Ascending aorta (tissue), 2 donors: ENCODE results near the gene NOTCH4. TPM values are rescaled to one million over a fixed set of nuclear protein-coding genes. Genes with fewer than 3 reads are reported as not detected.
"Not testable (repeated sequence)": the region's sequence is repeated elsewhere in the genome, so short reads cannot be mapped to it uniquely, and the experiment has no call there.

Experiments used
- DNase-seq, 2 donors: peaks; one replicate each; pipeline ENCODE4 v3.0.0-alpha.2; 2019; ENCODE audit warnings: low spot score in 2 of 2
- H3K27ac ChIP-seq, 2 donors: fragments of 200-600 bp; sonication (generic); one replicate each; pipeline ENCODE4 v1.5.1; 2016 to 2017; ENCODE audit warnings: mild to moderate bottlenecking in 1 of 2
- H3K27me3 ChIP-seq: fragments of 200-600 bp; sonication (generic); one replicate; pipeline ENCODE4 v1.5.1; 2017
- H3K36me3 ChIP-seq, 2 donors: fragments of 200-600 bp; sonication (generic); one replicate each; pipeline ENCODE4 v1.5.1; 2016
- H3K4me1 ChIP-seq, 2 donors: fragments of 200-600 bp; sonication (generic); one replicate each; pipeline ENCODE4 v1.5.1; 2016 to 2017; ENCODE audit warnings: mild to moderate bottlenecking in 1 of 2
- H3K4me3 ChIP-seq, 2 donors: fragments of 200-600 bp; sonication (generic); one replicate each; pipeline ENCODE4 v1.5.1; 2016 to 2017; ENCODE audit warnings: mild to moderate bottlenecking in 1 of 2
- H3K9me3 ChIP-seq, 2 donors: fragments of 200-600 bp; sonication (generic); one replicate each; pipeline ENCODE4 v1.5.1; 2016
- CTCF ChIP-seq, 3 experiments: fragments of 200-600 bp in 2 of 3; fragments of 450-650 bp in 1 of 3; sonication (generic) in 2 of 3; IDR thresholded peaks; one replicate each; pipeline ENCODE4 v1.5.1; 2016 to 2019; ENCODE audit warnings: antibody characterized with exemption in 3 of 3, mild to moderate bottlenecking in 1 of 3, moderate library complexity in 1 of 3
- intact Hi-C: fragments of 100-400 bp; cut with DNase I; formaldehyde crosslinking; loops from one replicate; pipeline ENCODE4 v1.15.1; 2023
- total RNA-seq: library from RNA; depleted of rRNA; stranded (reverse); fragments of >200 nt; gene quantifications from one replicate; pipeline ENCODE4 v1.1.0, GENCODE V29; 2016

The NOTCH4 gene
- total RNA-seq, 1 donor from 2014 or later = 198 TPM

GRCh38 chr6:32216285-32216684 is 7.6 kb downstream of the NOTCH4 start:
- no peaks in the 10 kb centered on the region for H3K27me3 ChIP-seq
- H3K4me1 ChIP-seq = no peaks in the 10 kb centered on the region
- H3K27ac ChIP-seq = no peak overlapping the region
- no peak for TF ChIP-seq CTCF (IDR thresholded peaks at IDR 0.05)
- no peak for DNase-seq
- no peaks in the 10 kb centered on the region for H3K36me3 ChIP-seq
- no peak overlapping the region for H3K4me3 ChIP-seq
- intact Hi-C loops = no loop called here
- no peaks in the 10 kb centered on the region for H3K9me3 ChIP-seq

GRCh38 chr6:32215617-32216016 is 8.2 kb downstream of the NOTCH4 start:
- DNase-seq = no peak
- Histone ChIP-seq H3K9me3 (no peaks in the 10 kb centered on the region), H3K27me3 (no peaks in the 10 kb centered on the region), H3K36me3 (no peaks in the 10 kb centered on the region), H3K4me3 (no peak overlapping the region), H3K27ac (no peak overlapping the region), H3K4me1 (no peaks in the 10 kb centered on the region)
- no peak for TF ChIP-seq CTCF (IDR thresholded peaks at IDR 0.05)
- intact Hi-C loops = no loop called here

GRCh38 chr6:32214126-32214525 is 9.7 kb downstream of the NOTCH4 start:
- no peak for DNase-seq
- H3K27me3 ChIP-seq = no peaks in the 10 kb centered on the region
- no peaks in the 10 kb centered on the region for H3K36me3 ChIP-seq
- TF ChIP-seq CTCF (IDR thresholded peaks at IDR 0.05) = no peak
- no peaks in the 10 kb centered on the region for H3K4me1 ChIP-seq
- H3K27ac ChIP-seq = no peak overlapping the region
- H3K9me3 ChIP-seq = no peaks in the 10 kb centered on the region
- intact Hi-C loops = no loop called here
- H3K4me3 ChIP-seq = no peak overlapping the region

- no peak for DNase-seq
- H3K9me3 ChIP-seq = no peaks in the 10 kb centered on the region
- no peak for TF ChIP-seq CTCF (IDR thresholded peaks at IDR 0.05)
- H3K27ac ChIP-seq = no peak overlapping the region
- intact Hi-C loops = no loop called here
- no peaks in the 10 kb centered on the region for H3K4me1 ChIP-seq
- H3K4me3 ChIP-seq = no peak overlapping the region
- H3K36me3 ChIP-seq = no peaks in the 10 kb centered on the region
- no peaks in the 10 kb centered on the region for H3K27me3 ChIP-seq
Observed at GRCh38 chr6:32213649-32214048, 10.2 kb downstream of the NOTCH4 start.

DNA sequence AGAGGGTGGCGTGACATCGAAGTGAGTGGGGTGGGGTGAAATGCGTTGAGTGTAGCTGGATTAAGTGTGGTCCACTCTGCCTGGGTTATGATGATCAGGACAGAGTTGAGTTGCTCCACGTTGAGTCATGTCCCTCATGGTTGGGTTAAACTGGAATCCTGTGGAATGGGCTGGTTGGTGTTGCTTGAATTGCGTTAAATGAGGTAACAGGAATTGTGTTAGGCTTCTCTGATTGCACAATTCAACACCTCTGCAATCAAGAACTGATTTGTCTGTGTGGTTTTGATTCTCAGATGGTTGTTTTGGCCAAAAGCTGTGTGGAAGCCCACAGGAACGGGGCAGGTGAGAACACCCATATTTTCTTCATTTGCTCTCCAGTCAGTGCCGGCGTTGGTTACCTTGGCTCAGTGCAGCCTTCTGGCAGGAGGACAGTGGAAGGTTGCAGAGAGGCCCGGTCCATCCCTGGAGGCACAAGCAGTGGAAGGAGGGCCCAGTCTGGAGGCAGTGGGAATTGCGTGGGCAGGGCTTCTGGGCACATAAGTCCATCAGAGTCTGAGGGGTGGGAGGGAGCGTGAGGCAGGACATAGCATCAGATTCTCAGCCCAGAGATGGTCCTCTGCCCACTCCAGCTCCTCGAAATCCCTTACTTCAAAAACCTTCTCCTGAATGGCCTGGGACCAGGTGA is 11.6 kb downstream of the NOTCH4 start:
- TF ChIP-seq CTCF (IDR thresholded peaks at IDR 0.05) = no peak
- no peaks in the 10 kb centered on the region for H3K27me3 ChIP-seq
- no peak overlapping the region for H3K27ac ChIP-seq
- H3K36me3 ChIP-seq = no peaks in the 10 kb centered on the region
- H3K9me3 ChIP-seq = no peaks in the 10 kb centered on the region
- no peaks in the 10 kb centered on the region for H3K4me1 ChIP-seq
- intact Hi-C loops = no loop called here
- DNase-seq = no peak
- H3K4me3 ChIP-seq = no peak overlapping the region

DNA sequence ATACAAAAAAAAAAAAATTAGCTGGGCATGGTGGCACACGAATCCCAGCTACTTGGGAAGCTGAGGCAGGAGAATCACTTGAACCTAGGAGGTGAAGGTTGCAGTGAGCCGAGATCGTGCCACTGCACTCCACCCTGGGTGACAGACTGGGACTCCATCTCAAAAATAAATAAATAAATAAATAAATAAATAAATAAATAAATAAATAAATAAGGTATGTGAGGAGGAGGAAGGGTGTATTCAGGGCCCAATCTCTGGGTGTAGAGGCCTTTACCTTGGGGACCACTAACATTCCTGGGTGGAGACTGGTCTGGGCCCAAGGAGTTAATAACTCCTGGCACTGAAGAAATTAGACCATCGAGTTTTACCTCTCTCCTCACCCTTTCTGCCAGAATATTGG is 12.4 kb downstream of the NOTCH4 start:
- DNase-seq, H3K9me3 ChIP-seq, H3K27ac ChIP-seq, H3K27me3 ChIP-seq, intact Hi-C loops, H3K36me3 ChIP-seq, H3K4me1 ChIP-seq, H3K4me3 ChIP-seq: not testable (repeated sequence)
